ENCODE results near the gene RDH5. TPM values are rescaled to one million over a fixed set of nuclear protein-coding genes. Genes with fewer than 3 reads are reported as not detected.

Gene RDH5
- total and polyA plus RNA-seq, 4 donors = 3.1 to 5.4 (median 3.9) TPM

DNA sequence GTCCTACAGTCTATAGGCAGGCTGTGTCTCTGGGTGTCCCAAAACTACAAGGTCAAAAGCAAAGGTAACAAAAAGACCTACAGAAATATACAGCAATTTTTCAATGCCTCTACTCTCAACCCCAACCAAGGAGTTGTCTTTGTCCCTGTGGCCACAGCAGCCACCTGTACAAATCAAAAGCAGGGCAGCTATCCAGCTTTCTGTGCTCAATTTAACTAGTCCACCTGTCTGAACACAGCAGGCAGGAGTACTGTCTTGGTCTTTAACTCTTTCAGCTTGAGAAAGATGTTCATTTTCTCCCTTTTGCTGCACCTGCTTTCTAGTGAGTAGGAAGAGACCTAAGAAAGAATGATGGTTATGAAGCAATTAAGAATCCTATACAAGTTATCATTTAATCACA lies 42.5 kb downstream of the RDH5 start:
- Histone ChIP-seq H3K4me1 (ENCODE audit: control insufficient read depth in 5 of 5, insufficient read depth in 5 of 5, low read length in 5 of 5) (no peaks in the 10 kb centered on the region), H3K4me3 (no peak overlapping the region), H3K9ac (ENCODE audit: insufficient read depth in 1 of 2, low read length in 2 of 2) (no peak overlapping the region), H3K9me3 (ENCODE audit: control insufficient read depth in 4 of 4, insufficient read depth in 3 of 4, low read length in 3 of 4) (no peaks in the 10 kb centered on the region), H3K27ac (ENCODE audit: low read depth in 1 of 2, low read length in 1 of 2) (no peak overlapping the region), H3K36me3 (ENCODE audit: control insufficient read depth in 4 of 4, insufficient read depth in 4 of 4, low read length in 4 of 4) (peaks cover 18 to 38% (median 25%) of the 10 kb centered on the region in 4 donors), H3K27me3 (ENCODE audit: control insufficient read depth in 3 of 3, insufficient read depth in 3 of 3, low read length in 2 of 3) (no peaks in the 10 kb centered on the region)
- TF ChIP-seq, protein P1, sequence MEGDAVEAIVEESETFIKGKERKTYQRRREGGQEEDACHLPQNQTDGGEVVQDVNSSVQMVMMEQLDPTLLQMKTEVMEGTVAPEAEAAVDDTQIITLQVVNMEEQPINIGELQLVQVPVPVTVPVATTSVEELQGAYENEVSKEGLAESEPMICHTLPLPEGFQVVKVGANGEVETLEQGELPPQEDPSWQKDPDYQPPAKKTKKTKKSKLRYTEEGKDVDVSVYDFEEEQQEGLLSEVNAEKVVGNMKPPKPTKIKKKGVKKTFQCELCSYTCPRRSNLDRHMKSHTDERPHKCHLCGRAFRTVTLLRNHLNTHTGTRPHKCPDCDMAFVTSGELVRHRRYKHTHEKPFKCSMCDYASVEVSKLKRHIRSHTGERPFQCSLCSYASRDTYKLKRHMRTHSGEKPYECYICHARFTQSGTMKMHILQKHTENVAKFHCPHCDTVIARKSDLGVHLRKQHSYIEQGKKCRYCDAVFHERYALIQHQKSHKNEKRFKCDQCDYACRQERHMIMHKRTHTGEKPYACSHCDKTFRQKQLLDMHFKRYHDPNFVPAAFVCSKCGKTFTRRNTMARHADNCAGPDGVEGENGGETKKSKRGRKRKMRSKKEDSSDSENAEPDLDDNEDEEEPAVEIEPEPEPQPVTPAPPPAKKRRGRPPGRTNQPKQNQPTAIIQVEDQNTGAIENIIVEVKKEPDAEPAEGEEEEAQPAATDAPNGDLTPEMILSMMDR (IDR thresholded peaks at IDR 0.05; ENCODE audit: control extremely low read depth, extremely low read depth) = no peak
- ATAC-seq (ENCODE audit: insufficient read depth, low FRiP score) = no peak
- no peak for DNase-seq

DNA sequence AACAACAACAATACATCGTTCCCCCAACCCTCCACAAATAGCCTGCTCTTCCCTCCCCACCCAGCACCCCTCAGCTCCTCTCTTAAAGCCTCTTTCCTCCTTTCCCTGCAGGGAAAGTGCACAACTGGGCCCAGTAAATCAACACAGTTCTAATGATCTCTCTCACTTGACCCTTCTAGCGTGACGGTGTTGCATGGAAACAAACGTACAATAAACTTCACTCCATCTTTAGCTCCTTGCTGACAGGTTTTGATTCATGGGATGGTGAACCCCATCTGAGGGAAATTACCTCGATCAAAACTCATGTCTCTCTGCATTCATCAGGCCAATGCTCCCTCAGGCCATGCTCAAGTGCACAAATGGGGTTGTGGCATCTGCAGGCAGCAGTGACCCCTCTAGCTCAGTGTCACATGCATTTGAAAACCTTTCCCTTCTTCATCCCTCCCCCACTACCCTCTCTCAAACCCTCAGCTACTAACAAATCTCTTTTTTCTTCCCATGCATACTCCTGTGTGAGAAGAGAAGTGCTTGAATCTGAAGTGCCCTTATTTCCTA lies 45.6 kb downstream of the RDH5 start:
- H3K9me3 ChIP-seq (ENCODE audit: control insufficient read depth in 4 of 4, insufficient read depth in 3 of 4, low read length in 3 of 4) = no peaks in the 10 kb centered on the region
- TF ChIP-seq, protein P1 (IDR thresholded peaks at IDR 0.05; ENCODE audit: control extremely low read depth, extremely low read depth) = no peak
- H3K9ac ChIP-seq (ENCODE audit: insufficient read depth in 1 of 2, low read length in 2 of 2) = no peak overlapping the region
- DNase-seq = no peak
- H3K27ac ChIP-seq (ENCODE audit: low read depth in 1 of 2, low read length in 1 of 2) = no peak overlapping the region
- ATAC-seq (ENCODE audit: insufficient read depth, low FRiP score) = no peak
- no peaks in the 10 kb centered on the region for H3K4me1 ChIP-seq (ENCODE audit: control insufficient read depth in 5 of 5, insufficient read depth in 5 of 5, low read length in 5 of 5)
- 81 to 88% methylated on average over 5 of the region's 5 CpGs for WGBS, 2 donors
- H3K4me3 ChIP-seq = no peak overlapping the region
- no peaks in the 10 kb centered on the region for H3K27me3 ChIP-seq (ENCODE audit: control insufficient read depth in 3 of 3, insufficient read depth in 3 of 3, low read length in 2 of 3)
- peaks cover 3 to 27% (median 14%) of the 10 kb centered on the region in 4 donors for H3K36me3 ChIP-seq (ENCODE audit: control insufficient read depth in 4 of 4, insufficient read depth in 4 of 4, low read length in 4 of 4)

DNA sequence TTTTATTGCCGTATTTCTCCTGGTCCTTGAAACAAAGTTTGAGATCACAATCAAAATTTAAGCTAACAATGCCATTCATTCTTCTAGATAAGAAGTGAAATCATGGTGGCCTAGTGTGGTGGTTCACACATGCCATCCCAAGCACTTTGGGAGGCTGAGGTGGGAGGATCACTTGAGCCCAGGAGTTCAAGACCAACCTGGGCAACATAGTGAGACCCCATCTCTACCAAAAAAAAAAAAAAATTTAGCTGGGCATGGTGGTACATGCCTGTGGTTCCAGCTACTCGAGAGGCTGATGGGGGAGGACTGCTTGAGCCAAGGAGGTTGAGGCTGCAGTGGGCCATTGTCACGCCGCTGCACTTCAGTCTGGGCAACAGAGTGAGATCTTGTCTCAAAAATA lies 47.0 kb downstream of the RDH5 start:
- Histone ChIP-seq H3K27me3 (ENCODE audit: control insufficient read depth in 3 of 3, insufficient read depth in 3 of 3, low read length in 2 of 3) (no peaks in the 10 kb centered on the region), H3K4me1 (ENCODE audit: control insufficient read depth in 5 of 5, insufficient read depth in 5 of 5, low read length in 5 of 5) (no peaks in the 10 kb centered on the region), H3K36me3 (ENCODE audit: control insufficient read depth in 4 of 4, insufficient read depth in 4 of 4, low read length in 4 of 4) (peaks cover 6 to 27% (median 15%) of the 10 kb centered on the region in 4 donors), H3K9me3 (ENCODE audit: control insufficient read depth in 4 of 4, insufficient read depth in 3 of 4, low read length in 3 of 4) (no peaks in the 10 kb centered on the region), H3K9ac (ENCODE audit: insufficient read depth in 1 of 2, low read length in 2 of 2) (no peak overlapping the region), H3K27ac (ENCODE audit: low read depth in 1 of 2, low read length in 1 of 2) (no peak overlapping the region), H3K4me3 (no peak overlapping the region)
- ATAC-seq (ENCODE audit: insufficient read depth, low FRiP score) = no peak
- WGBS, 2 donors = 95% methylated on average over 4 of the region's 4 CpGs
- DNase-seq = no peak
- TF ChIP-seq, protein P1 (IDR thresholded peaks at IDR 0.05; ENCODE audit: control extremely low read depth, extremely low read depth) = no peak

DNA sequence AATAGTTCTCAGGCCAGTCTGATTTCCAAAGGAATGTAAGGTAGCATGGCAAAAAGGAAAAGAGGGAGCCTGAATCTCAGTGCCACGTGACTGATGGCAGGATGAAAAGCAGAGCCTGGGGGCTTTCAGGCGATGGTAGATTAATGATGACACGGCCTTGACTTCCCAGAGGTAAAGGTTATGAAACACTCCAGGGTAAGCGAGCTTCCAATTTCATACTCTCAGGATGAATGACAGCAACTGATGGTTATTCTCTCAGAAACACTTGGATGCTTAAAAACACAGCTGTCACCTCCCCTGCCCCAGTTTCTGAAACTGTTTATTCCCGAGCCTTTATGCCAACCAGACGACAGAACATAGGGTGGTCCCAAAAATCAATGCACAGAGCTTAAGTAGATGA lies 51.5 kb downstream of the RDH5 start:
- no peak for DNase-seq
- Histone ChIP-seq H3K9ac (ENCODE audit: insufficient read depth in 1 of 2, low read length in 2 of 2) (no peak overlapping the region), H3K4me1 (ENCODE audit: control insufficient read depth in 5 of 5, insufficient read depth in 5 of 5, low read length in 5 of 5) (no peaks in the 10 kb centered on the region), H3K9me3 (ENCODE audit: control insufficient read depth in 4 of 4, insufficient read depth in 3 of 4, low read length in 3 of 4) (no peaks in the 10 kb centered on the region), H3K27me3 (ENCODE audit: control insufficient read depth in 3 of 3, insufficient read depth in 3 of 3, low read length in 2 of 3) (no peaks in the 10 kb centered on the region), H3K27ac (ENCODE audit: low read depth in 1 of 2, low read length in 1 of 2) (no peak overlapping the region), H3K4me3 (no peak overlapping the region), H3K36me3 (ENCODE audit: control insufficient read depth in 4 of 4, insufficient read depth in 4 of 4, low read length in 4 of 4) (peaks cover 3 to 13% (median 7%) of the 10 kb centered on the region in 4 donors)
- WGBS, 2 donors = 81 to 89% methylated on average over 6 of the region's 6 CpGs
- TF ChIP-seq, protein P1 (IDR thresholded peaks at IDR 0.05; ENCODE audit: control extremely low read depth, extremely low read depth) = no peak
- no peak for ATAC-seq (ENCODE audit: insufficient read depth, low FRiP score)
